HG03045 (cell line): ENCODE results near the gene PRUNE1.

Experiments used
- ATAC-seq: cut with Tn5 transposase; IDR thresholded peaks from one replicate; pipeline ENCODE4 v1.9.1; 2021; ENCODE audit warnings: mild to moderate bottlenecking, moderate library complexity; ENCODE audit not compliant: unreplicated experiment

PRUNE1 gene, protein sequence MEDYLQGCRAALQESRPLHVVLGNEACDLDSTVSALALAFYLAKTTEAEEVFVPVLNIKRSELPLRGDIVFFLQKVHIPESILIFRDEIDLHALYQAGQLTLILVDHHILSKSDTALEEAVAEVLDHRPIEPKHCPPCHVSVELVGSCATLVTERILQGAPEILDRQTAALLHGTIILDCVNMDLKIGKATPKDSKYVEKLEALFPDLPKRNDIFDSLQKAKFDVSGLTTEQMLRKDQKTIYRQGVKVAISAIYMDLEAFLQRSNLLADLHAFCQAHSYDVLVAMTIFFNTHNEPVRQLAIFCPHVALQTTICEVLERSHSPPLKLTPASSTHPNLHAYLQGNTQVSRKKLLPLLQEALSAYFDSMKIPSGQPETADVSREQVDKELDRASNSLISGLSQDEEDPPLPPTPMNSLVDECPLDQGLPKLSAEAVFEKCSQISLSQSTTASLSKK

DNA sequence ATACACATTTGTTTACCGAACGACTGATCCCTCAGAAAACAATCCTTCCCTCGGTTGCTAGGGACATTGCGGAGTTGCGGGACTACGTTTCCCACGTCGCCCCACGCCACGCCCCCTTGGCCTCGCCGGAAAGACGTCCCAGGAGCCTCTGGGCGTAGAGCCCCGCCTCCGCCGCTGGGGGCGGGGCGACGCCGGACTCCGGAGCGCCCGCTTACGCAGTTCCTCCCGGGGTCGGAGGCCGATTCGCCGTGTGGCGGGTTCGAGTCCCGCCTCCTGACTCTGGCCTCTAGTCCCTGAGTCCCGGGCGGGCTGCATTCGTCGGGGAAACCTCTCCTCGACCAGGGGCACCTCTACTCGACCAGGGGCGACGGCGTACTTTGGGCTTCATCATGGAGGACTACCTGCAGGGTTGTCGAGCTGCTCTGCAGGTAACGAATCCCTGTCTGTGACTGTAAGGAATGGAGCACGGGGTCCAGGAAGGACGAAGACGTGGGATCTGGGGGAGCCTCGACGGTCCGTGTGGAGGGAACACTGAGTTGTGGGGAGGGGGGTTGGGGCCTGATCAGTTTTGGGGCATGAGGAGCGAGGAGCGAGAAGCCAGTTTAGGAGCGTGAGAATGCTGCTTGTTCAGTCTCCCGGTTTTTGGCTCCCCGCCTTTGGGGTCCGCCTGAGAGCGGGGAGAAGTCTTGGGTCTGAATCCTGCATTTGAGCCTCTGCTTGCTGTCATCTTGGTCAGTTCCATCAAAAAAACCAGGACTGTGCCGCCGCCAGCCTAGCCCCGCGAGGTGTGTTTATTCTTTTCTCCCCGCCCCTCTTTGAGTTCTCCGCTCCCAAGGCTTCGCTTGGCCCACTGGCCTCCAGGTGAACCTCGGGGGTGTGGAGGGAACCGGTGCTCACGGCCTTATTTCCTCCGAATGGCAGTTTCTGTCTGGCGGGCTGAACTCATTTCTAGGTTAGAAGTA is at the start of gene PRUNE1:
Gene PRUNE1, plus strand, starts transcription at position 206 of the 962 bp plus-strand sequence. Its CDS starts 184 bp downstream, at position 390.
- peak; percentile 78 for ATAC-seq

DNA sequence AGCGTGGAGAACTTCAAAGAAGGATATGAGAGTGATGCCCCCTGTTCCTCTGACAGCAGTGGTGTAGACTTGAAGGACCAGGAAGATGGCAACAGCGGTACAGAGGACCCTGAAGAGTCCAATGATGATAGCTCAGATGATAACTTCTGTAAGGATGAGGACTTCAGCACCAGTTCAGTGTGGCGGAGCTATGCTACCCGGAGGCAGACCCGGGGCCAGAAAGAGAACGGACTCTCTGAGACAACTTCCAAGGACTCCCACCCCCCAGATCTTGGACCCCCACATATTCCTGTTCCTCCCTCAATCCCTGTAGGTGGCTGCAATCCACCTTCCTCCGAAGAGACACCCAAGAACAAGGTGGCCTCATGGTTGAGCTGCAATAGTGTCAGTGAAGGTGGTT is 47.6 kb upstream of the PRUNE1 start:
- ATAC-seq: no peak

DNA sequence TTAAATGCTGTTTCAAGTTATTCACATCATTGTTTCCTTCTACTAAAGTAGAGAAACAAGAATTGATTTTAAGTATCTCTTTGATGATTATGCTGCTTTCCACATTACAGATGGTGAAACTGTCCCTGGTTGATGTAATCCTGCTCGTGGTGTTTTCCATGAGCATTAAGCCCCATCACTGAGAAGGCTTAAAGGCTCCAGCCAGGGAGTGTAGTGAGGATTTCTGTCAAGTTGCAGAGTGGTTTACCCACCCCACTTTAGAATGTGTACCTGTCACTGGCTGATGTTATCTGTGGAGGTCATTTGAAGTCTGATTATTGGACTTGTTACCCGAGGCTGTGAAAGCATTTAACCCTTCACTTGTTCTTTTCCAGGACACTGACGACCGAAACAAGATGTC is 46.5 kb upstream of the PRUNE1 start:
- ATAC-seq: no peak

DNA sequence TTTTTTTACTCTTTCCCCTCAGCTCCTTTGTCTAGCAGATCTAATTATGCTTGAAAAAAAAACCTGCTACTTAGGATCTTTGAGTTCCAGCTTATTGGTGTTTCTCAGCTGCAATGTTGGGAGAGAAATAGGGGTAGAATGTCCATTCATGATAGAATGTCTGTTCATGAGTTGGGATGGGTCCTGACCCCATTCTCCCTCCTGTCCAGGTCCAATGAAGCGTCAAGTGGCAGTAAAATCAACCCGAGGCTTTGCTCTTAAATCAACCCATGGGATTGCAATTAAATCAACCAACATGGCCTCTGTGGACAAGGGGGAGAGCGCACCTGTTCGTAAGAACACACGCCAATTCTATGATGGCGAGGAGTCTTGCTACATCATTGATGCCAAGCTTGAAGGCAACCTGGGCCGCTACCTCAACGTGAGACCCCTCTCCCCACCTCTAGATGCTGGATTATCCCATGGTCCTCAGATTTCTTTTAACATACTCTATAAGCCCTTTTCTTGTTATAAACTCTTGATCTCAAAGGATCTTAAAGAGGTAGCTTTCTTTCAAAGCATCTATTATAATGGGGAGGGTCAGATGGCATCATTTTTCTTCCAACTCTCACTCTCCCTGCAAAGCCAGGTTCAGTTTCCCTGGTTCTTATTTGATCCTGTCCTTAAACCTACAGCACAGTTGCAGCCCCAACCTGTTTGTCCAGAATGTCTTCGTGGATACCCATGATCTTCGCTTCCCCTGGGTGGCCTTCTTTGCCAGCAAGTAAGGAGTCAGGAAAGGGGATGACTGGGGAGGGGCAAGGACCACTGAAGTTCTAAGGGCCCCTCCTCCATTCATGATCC is 44.7 kb upstream of the PRUNE1 start:
- no peak for ATAC-seq

DNA sequence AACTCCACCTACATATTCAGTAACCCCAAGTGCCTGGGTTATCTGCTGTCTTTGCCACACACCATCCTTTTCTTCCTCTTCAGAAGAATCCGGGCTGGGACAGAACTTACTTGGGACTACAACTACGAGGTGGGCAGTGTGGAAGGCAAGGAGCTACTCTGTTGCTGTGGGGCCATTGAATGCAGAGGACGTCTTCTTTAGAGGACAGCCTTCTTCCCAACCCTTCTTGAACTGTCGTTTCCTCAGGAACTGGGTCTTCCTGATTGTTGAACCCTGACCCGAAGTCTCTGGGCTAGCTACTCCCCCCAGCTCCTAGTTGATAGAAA is 44.1 kb upstream of the PRUNE1 start:
- no peak for ATAC-seq

DNA sequence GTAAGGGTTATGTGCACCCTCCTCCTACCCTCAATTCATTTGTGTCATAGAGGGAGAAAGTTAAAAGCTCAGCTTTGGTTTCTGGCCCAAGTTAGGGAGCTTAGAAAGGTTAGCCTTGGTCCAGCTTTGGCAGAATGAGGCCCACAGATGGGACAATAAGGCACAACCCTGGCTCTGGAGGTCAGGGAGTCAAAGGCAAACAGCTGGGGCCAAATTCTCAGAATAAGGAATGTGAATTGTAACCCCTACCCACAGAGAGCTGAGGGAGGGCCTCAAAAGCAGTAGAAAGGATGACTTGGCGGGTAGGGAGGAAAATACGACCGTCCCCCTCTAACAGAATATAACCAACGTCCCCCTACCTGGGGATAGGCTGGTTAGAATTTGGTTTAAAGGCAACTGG is 42.6 kb upstream of the PRUNE1 start:
- no peak for ATAC-seq

DNA sequence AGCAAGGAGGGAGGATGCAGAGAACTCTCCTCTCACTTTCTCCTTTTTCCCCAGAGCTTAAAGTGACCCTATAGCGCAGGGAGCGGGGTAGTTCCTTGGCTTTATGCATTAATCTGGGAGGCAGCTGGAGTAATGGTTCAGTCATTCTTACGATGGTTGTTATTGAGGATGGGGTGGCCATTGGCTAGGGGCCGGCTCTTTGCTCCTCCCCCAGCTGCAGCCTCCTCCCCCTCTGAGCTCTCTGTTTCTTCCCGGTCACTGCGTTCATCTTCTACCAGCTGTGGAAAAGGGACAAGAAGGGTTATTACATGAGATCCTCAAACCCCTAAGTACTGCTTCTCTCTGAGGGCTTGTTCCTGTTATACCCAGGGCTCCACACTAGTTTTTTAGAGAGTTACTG is 42.2 kb upstream of the PRUNE1 start:
- ATAC-seq: no peak

DNA sequence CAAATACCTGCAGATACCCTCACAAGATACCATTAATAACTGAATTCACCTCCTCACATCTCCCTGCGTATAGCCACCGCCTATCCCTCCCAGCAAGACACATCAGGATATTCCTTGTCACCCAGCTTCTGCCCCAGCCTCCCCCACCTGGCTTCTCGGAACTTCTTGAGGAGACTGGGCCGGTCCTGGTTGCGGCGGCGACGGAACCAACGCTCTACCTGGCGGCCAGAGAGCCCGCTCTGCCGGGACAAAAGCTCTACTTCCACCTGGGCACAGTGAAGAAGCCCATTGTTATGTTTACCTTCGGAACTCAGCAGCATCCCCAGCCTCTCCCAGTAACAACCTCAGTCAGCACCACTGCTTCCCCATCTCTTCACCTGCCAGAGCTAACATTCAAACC is 40.3 kb upstream of the PRUNE1 start:
- no peak for ATAC-seq

DNA sequence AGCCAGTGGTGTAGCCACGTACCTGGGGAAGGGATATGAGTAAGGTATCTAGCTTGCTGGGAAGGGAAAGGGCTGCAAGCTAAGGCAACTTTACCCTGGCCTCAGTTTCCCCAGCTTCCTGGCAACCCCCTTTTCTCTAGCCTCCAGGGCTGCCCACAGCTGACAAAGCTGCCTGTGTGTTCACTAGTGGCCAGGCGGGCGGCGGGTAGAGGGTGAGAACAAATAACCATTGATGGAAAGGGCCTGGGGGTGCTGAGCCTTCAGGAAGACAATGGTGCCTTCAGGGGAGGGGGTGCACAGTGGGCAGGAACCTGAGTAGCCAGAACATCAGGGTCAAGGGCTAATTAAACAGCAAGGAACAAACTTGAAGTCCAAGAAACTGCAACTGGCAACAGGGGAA is 39.8 kb upstream of the PRUNE1 start:
- ATAC-seq: no peak

DNA sequence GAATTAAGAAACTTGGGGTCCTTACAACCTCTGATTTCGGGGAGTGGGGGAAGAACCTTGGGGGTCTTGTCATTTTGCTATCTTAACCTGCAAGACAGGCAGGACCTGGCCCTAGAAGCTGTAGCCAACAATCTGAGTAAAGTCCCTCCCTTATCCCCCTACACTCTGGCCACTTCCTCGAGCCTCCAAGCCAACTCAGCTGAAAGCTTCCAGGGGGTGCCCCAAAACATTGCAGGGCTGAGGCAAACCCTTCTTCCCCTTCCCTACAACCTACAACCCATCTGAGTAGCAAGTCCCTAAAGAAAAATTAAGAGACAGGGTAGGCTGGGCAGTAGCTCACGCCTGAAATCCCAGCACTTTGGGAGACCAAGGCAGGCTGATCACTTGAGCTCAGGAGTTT is 38.6 kb upstream of the PRUNE1 start:
- ATAC-seq: no peak

DNA sequence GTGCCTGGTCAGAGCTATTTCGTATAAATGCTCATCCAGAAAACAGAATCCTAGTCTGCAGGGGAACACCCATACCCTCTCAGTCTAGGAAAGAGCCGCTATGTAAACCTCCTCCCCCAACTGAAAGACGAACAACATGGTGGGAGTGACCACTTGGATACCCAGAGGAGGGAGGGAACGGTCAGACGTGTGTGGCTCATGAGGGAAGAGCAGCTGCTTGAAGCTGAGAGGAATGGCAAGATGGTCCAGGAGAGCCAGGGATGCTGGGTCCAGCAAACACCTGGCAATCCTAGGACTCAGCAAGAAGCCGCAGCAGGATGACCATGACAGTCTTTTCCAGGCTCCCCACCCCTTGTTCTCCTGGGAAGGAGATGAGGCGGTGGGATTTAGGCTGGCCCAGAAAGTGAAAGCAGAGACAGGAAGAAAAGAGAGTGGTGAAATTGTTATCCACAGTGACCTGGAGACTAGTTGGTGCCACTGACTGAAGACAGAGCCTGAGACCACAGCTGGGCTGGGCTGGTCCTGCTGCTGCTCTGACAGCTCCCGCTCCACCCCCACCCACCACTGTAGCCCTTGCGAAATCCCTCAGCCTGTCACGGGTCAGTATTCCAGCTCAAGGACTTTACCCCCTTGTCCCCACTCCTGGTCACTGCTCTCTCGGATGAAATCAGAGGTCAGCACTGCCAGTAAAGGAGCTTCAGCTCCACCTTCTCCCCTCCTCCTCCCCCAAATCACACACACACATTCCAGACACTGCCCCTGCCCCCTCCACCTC is 37.3 kb upstream of the PRUNE1 start:
- ATAC-seq: no peak

DNA sequence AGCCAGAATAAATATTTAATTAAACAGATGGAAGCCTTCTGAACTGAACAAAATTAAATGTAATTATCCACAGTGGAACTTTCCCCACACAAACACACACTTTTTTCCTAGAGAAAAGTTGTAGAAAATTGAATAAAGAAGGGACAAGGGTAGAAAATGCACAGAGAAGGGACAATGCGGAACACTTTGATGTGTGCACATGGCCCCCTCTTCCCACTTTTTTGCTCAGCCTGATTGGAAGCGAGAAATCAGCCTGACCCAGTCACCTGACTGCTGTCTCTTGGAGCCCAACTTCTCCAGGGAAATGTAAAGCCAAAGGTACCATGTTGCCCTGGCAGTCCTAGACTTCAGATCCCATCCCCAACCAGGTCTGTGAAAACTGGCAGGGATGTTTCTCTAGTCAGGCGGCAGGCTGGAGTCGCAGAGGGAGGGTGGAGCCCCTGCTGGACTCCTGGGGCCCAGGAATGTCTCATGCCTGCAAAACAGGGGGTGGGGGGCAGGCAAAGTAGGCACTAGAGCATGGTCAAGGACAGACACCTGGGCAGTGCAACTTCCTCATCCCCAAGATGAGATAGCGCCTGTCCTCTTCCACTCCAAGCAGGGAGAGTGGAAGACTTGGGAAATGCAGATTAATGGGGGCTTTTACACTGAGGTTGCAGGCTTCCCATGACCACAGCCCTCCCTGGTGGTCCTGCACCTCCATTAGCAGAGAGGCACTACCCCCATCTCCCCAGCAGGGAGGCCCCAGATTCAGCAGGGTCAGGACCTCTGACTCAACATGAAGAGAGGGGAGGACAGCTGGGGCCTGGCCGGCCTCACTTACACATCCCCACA is 36.4 kb upstream of the PRUNE1 start:
- no peak for ATAC-seq

DNA sequence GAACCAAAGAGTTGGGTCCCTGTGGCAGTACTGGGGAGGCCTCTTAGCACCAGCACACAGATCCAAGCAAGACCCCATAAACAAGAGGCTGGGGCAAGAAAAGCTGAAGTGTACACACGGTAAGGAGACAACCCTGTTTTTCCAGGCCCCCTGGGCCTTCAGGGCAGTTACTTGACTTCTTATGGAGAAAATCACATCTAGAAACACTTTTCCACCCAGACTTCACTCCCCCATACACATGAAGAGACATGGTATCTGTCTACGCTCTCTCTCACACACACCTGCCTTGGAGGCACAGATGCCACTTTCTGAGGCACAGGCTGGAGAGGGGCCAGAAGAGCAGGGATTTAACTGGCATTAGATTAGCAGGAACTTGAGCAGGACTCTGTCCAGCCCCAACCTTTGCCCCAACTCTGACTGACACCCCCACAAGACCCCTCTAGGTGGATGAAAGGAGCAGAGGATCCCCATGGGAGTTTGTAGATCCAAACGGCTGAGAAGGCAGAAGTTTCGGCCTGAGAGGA is 35.8 kb upstream of the PRUNE1 start:
- ATAC-seq: no peak

DNA sequence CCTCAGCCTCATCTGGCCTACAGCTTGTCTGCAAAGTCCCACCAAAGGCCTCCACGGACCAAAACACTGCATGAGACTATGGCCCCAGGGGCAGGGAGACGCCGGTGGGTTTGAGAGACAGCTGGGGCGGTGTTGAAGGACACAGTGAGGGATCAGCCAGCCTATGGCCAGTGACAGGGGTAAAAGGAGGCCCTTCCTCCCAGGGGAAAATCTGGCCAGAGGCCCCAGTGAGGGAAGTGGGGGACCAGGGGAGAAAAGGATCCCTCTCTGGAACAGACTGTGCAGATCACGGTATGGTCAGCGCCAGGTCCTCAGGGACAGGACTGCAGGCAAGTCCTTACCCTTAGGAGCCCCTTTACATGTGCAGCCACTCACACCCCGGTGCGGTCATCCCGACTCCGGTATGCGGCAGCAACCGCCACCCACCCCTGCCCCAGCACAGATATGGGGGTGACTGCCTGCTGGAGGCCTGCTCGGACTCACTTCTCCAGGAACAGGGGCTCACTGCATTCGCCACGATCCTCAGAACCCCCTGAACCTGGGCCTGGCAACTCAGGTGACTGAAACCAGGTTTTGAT is 34.9 kb upstream of the PRUNE1 start:
- no peak for ATAC-seq

DNA sequence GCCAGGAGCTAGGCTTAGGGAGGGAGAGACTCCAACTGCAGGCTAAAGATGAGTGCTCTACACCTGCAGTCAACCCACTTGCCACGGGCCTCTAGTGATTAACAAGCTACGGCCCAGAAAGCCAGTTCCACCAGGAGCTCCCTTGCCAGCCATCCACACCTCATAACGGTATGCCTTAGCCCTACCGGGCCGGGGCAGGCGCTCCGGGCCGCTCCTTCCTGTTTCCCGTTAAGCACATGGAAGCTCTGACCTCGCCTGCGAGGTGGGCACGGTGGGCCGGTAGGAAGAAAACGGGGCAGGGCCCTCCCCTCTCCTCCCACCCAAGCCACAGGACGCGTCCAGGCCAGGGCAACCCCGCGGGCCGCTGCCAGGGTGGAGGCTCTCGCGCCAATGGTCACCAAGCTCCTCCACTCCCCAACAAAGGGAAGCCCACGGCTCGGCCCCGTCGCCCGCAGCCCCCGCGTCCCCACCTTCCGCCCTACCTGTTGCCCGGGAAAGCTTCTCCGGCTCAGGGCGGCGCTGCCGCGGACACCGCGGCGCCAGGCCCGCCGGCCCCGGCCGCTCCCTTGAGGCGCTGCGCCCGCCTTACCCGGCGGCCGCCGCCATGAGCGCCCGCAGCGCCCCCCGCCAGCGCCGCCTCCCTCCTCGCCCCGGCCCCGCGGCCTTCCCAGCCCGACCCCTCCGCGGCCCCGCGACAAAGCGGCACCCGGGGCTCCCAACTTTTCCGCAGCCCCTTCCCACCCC is 34.2 kb upstream of the PRUNE1 start:
- ATAC-seq: peak; percentile 41

DNA sequence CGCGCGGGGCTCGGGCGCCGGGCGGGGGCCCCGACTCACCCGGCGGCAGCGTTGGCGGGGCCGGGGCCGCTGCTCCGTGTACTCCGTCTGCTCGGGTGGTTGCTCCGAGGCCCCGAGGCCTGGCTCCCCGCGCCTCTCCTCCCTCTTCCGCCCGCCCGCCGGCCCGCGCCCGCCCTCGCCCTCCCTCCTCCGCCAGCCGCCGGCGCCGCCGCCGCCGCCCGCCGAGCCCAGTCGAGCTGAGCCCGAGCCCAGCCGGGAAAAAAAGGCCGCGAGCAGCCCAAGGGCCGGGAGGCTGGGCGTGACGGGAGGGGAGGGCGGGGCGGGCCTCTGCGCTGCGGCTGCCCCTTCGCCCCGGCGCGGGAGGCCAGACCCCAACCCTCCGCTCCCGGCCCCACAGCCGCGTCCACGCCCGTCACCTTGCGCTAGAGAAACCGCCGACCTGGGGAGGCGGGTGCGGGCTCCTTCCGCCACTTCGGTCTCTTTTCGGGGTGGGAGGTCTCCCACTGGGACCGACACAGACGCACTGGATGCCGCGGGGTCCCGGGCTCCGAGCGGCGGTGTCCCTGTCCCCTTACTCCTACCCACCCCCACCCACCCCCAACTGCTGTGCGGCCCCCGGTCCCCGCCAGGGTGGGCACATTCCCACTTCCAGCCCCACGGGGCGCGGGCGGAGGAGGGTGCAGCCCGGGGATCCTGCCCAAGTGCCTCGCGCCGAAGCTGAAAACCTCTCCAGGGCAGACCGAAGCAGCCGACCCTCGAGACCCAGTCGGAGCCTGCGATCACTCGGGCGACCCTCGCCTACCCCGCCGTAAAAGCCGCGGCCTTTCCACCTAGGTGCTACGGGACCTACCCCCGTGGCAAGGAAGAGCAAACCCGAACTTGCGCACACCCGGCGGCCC is 33.4 kb upstream of the PRUNE1 start, which contains the start of gene CERS2:
Gene CERS2, minus strand, starts transcription at position 256 of the 899 bp plus-strand sequence. CDS start 5,745 bp downstream, outside the sequence.
- peak; percentile 57 for ATAC-seq

DNA sequence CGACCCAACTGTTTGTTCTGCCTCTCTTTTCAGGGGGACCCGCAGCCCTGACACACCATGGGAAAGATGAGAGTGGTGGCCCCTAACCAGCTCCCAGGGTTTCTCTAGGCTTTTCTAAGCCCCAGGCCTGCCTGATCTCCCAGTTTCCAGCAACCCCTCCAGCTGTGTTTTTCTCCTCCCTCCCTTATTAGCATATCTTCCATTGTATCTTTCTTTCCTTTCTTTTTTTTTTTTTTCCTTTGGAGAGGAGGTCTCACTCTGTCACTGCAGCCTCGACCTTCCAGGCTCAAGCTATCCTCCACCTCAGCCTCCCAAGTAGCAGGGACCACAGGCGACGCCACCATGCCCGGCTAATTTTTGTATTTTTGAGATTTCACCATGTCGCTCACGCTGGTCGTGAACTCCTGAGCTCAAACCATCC is 31.8 kb upstream of the PRUNE1 start:
- no peak for ATAC-seq
